Measurements from ENCODE around the gene DOHH.

DNA sequence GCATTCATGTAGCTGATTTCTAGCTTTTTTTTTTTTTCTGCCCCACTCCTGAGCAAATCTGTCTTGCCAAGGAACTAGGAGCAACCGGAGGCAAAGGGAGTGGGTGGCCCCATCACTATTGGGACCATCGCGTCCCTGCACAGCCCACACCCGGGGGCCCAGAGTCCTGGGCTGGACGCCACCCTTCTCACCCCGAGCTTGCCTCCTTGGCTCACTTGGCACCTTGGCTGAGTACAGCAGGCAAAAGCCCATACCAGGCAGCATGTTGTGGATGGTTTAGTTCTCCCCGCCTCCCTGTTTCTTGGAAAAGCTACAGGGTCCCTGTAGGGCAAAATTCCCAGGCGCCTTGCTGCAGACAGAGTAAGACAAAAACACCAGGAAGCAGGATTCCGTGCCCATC lies 33.8 kb downstream of the DOHH start:
- TF ChIP-seq, protein P1, sequence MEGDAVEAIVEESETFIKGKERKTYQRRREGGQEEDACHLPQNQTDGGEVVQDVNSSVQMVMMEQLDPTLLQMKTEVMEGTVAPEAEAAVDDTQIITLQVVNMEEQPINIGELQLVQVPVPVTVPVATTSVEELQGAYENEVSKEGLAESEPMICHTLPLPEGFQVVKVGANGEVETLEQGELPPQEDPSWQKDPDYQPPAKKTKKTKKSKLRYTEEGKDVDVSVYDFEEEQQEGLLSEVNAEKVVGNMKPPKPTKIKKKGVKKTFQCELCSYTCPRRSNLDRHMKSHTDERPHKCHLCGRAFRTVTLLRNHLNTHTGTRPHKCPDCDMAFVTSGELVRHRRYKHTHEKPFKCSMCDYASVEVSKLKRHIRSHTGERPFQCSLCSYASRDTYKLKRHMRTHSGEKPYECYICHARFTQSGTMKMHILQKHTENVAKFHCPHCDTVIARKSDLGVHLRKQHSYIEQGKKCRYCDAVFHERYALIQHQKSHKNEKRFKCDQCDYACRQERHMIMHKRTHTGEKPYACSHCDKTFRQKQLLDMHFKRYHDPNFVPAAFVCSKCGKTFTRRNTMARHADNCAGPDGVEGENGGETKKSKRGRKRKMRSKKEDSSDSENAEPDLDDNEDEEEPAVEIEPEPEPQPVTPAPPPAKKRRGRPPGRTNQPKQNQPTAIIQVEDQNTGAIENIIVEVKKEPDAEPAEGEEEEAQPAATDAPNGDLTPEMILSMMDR (IDR thresholded peaks at IDR 0.05): no peak
- TF ChIP-seq, protein P2, sequence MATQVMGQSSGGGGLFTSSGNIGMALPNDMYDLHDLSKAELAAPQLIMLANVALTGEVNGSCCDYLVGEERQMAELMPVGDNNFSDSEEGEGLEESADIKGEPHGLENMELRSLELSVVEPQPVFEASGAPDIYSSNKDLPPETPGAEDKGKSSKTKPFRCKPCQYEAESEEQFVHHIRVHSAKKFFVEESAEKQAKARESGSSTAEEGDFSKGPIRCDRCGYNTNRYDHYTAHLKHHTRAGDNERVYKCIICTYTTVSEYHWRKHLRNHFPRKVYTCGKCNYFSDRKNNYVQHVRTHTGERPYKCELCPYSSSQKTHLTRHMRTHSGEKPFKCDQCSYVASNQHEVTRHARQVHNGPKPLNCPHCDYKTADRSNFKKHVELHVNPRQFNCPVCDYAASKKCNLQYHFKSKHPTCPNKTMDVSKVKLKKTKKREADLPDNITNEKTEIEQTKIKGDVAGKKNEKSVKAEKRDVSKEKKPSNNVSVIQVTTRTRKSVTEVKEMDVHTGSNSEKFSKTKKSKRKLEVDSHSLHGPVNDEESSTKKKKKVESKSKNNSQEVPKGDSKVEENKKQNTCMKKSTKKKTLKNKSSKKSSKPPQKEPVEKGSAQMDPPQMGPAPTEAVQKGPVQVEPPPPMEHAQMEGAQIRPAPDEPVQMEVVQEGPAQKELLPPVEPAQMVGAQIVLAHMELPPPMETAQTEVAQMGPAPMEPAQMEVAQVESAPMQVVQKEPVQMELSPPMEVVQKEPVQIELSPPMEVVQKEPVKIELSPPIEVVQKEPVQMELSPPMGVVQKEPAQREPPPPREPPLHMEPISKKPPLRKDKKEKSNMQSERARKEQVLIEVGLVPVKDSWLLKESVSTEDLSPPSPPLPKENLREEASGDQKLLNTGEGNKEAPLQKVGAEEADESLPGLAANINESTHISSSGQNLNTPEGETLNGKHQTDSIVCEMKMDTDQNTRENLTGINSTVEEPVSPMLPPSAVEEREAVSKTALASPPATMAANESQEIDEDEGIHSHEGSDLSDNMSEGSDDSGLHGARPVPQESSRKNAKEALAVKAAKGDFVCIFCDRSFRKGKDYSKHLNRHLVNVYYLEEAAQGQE (IDR thresholded peaks at IDR 0.05; ENCODE audit: insufficient read depth in 1 of 2, low read depth in 2 of 2, low read length in 1 of 2): no peak
- TF ChIP-seq POLR2AphosphoS5 (IDR thresholded peaks at IDR 0.05; ENCODE audit: low read depth, low read length): no peak

Measured in Panc1 (cell line).